Cortex of kidney (tissue), 1 donor: ENCODE data around the gene ADCY7.

Experiments used
- DNase-seq: peaks from one replicate; lab custom pipeline; 2025; lab: John Stamatoyannopoulos, UW

Gene ADCY7

DNA sequence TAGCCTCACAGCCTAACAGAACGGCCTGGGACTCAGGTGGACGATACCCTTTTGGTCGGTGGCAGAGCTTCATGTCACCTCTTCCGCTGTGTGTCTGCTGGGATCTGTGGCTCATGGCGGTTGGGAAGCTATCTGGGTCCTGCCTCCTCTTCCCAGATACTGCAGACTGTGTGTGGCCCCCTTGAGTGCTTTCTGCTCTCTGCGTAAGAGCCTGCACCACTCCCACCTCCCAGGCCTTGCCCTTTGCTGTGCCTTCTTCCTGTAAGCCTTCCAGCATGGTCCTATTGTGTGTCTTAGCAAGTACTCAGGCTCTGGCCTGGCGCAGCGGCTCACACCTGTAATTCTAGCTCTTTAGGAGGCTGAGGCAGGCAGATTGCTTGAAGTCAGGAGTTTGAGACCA lies 17.5 kb upstream of the ADCY7 start:
- DNase-seq, result no peak

DNA sequence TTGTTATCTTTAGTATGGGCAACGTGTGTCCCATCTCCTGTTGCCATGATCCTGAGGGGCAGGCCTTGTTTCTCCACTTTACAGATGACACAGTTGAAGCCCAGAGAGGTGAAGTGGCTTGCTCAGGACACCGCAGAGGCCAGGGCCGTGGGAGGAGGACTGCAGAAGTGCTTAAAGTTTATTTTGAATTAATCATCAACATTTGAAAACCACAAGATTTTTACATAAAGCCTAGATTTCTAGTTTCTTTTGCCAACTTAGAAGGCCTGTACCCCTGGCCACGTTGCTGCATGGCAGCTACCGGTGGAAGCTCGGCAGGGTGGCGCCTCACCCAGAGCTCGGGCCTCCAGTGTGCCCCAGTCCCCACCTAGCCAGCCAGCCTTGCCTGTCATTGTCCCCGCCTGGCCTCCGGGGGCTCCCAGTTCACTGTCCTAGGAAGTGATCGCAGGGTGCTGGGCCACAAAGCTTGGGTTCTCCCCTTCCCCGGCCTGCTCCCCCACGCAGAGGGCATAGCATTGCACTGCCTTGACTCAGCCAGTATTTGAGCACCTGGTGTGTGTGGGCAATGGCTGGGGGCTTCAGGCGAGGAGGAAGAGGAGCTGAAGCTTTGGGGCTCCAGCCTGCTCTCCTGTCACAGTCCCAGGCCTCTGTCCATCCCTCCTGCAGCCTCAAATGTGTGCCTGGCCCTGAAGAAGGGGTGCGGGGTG lies 14.8 kb upstream of the ADCY7 start:
- DNase-seq, result no peak

DNA sequence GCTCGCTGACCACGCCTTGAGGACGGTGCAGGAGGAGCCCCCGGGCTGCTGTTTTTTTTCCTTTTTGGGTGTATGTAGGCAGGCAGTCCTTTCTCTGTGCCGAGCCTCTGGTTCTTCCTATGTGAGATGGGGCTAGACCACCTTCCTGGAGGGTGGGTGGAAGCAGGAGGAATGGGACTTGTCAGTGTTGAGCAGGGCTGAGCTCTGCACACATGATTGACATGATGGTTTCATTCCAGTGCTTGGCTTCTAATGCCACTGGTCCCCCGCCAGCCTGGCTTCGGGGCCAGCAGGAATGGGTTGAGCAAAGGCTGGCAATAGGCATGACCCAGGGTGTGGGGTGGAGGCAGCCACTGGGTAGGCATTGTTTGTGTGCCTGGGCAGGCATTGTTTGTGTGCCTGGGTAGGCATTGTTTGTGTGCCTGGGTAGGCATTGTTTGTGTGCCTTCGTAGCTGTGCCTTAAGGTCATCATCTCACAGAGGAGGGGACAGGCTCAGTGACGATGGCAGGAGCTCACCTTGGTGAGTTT lies 14.2 kb upstream of the ADCY7 start:
- no peak for DNase-seq

DNA sequence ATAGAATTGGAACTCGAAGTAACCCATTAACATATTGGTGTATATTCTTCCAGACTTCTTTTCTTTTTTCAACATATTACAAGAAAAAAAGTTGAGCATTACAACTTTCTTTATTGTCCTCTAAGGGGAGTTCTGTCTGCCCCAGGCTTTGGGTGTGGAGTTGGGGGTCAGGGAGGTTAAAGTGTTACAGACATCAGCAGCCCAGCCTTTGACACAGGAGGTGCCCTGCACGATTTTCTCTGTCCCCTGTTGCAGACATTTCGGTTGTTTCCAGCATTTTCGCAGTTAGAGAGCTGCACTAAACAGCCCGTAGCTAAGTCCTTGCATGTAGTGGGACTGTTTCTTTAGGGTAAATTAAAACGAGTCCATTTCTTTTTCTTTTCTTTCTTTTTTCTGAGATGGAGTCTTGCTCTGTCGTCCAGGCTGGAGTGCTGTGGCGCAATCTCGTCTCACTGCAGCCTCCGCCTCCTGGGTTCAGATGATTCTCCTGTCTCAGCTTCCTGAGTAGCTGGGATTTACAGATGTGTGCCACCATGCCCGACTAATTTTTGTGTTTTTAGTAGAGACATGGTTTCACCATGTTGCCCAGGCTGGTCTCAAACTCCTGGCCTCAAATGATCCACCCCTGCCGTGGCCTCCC lies 13.4 kb upstream of the ADCY7 start:
- no peak for DNase-seq

DNA sequence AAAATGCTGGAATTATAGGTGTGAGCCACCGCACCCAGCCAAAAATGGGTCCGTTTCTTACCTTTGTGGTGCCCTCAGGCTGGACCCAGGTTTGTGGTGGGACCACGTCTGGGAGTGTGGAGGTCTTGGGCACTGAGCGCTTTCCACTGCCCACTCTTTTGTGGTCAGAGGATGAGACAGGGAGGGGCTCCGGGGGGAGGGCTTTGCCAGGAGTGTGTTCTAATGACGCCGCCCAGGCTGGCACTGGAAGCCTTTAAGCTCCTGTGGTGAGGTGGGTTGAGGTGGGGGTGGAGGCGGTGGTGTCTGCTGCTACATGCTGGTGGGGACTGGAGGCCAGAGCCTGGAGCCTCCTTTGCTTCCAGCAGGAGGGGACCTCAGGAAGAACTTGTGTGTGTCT lies 12.8 kb upstream of the ADCY7 start:
- DNase-seq, result no peak

DNA sequence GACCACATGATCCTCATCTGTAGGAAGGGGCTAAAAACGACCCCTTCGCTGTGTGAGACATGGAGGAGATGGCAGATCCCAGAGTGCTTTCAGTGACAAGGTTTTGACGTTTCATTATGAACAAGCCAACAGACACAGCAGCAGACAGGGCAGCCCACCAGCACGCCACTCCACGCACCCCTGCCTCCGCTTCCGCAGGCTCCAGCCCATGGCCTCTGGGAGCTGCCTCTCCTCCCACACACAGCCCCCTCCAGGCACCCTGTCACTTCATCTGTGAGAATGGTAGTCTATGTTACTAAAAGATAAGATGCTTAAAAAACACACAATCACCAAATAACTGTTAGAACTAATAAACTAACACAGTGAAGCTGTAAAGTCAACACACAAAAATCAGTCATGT lies 12.3 kb upstream of the ADCY7 start:
- DNase-seq, result no peak

DNA sequence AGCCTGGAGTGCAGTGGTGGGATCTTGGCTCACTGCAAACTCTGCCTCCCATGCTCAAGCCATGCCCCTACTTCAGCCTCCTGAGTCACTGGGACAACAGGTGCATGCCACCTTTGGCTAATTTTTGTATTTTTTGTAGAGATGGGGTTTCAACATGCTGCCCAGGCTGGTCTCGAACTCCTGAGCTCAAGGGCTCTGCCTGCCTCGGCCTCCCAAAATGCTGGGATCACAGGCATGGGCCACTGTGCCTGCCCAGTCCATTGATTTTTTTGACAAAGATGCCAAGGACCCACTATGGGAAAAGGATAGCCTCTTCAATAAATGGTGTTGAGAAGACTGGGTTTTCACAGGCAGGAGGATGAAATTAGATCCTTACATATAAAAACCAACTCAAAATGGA lies 10.8 kb upstream of the ADCY7 start:
- no peak for DNase-seq

DNA sequence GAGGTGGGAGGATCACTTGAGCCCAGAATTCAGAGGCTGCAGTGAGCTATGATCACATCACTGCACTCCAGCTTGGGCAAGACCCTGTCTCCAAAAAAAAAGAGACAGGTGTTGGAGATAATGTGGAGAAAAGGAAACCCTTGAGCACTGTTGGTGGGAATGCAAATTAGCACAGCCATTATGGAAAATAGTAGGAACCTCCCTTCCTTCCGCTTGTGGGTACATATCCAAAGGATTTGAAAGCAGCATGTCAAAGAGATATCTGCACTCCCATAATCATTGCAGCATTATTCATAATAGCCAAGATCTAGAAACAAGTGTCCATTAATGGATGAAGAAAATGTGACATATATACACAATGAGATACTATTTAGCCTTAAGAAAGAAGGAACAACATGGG lies 9.7 kb upstream of the ADCY7 start:
- DNase-seq, result no peak

DNA sequence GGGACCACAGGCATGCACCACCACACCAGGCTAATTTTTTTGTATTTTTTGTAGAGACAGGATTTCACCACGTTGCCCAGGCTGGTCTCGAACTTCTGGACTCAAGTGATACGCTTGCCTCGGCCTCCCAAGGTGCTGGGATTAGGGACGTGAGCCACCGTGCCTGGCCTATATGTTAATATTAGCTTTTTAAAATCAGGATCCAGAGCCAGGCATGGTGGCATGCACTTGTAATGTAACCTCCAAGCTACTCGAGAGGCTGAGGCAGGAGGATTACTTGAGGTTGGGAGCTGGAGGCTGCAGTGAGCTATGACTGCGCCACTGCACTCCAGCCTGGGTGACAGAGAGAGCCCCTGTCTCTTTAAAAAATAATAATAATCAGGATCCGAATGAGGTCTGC lies 8.5 kb upstream of the ADCY7 start:
- DNase-seq, result no peak

DNA sequence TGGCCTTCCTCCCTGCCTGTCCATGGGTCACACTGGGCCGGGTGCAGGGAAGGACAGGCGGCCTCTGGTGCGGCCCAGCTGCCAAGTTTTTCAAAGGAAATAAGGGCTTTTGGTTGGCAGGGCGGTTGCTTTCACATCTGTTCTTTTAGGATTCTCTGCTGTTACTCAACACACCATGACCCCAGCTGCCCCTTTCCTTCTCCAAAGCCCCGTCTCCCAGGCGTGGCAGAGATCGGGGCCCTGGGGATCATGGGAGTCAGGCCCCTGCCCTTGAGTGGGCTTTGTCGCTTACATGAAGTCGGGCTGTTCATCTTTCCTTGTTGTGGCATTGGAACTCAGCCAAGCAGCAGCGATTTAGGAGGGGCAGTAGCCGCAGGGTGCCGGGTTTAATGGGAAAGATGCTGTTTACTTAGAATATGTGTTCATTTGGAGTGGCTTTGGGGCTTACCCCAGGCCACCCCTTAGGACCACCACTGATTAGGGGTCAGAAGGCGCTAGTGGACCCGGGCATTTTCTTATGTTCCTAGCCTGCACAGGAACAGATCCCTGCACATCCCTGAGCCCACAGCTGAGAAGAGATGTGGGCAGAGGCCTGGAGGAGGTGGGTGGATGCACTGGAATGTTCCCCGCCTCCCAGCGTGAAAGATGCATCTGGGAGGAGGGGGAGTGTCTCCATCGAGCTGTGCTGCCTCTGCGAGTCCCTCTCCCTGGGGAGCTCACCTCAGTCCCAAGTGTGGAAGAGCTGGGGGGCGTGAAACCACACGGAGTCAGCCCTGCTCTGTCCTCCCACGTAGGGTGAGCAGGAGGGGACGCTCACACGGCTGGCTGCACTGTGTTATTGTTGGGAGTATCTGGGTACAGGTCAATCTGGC lies 6.8 kb upstream of the ADCY7 start:
- DNase-seq, result no peak

DNA sequence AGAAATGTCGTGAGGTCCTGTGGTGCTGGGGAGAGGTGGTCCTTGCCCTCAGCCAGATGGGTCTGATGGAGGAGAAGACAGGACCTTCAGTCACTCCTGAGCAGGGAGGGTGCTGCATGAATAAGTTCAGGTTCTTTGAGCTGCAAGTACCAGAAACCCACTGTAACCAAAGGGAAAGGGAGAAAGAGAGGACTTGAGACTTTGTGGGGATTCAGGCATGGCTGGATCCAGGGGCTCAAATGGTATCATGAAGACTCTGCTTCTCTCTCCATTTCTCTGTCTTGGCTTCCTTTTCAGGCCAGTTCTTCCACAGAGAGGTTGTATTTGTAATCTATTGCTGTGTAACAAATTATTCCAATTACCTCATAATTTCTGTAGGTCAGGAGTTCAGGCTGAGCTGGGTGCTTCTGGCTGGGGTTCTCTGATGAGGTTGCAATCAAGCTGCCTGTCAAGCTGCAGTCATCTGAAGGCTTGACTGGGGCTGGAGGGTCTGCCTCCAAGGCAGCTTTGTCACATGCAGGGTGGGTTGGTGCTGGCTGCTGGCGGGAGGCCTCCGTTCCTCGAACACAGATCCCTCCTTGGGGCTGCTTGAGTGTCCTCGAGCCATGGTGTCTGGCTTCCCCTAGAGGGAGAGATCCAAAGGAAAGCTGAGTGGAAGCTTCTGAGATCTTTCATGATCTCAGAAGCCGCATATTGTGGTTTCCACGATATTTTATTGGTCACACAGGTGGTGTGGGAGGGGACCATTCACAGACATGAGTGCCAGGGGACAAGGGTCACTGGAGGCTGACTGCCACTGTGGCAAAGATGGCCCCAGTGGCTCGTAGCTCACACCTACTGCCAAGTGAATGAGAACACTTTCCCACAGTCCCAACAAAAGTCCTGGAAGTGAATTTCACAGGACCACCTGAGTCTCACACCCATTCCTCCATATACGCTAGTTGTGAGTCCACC lies 5.9 kb upstream of the ADCY7 start:
- DNase-seq, result no peak

DNA sequence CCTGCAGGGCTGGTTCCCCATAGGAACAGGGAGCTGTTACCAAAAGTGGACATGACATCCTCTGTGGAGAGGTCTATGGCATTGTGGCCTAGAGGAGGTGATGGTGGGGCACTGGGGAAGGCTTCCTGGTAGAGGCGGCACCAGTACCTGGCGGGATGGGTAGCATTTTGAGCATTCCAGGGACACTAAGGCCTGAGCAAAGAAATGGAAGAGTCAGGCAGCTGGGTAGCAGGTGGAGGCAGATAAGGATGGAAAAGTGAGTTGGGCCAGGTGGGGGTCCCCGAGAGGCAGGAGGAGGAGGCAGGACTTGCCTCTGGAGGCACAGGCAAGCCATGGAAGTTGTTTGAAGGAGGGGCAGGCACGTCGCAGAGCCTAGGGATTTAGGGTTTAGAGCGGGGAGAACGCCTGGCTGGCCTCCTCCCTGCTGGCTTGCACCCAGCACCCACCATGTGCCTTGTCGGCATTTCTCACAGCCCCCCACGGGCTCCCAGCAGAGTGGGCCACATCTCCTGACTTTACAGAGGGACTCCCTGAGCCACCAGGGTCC lies 5.1 kb upstream of the ADCY7 start:
- DNase-seq, result no peak

DNA sequence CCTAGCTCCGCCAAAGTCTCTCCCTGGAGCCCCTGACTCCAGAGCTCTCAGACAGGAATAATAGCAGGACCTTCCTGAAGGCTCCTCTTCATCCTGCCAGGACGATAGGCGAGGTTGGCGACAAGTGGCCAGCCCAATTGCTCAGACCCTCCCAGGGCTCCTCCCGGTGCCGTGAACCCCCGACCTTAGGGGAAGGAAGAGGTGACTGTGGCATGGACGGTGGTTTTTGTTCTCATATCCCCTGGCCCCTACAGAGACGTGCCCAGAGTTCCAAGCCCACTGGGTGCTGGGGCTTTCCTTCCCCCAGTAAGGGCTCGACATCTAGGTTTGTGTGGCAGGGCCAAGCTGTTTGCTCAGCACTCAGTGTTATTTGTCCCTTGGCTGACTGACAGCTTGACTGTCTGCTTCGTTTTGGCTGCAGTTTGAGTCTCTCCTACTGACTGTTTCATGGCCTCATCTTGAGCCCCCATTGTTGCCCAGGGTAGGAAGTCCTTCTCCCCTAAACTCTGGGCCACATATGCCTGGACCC lies 4.6 kb upstream of the ADCY7 start:
- DNase-seq, result no peak

DNA sequence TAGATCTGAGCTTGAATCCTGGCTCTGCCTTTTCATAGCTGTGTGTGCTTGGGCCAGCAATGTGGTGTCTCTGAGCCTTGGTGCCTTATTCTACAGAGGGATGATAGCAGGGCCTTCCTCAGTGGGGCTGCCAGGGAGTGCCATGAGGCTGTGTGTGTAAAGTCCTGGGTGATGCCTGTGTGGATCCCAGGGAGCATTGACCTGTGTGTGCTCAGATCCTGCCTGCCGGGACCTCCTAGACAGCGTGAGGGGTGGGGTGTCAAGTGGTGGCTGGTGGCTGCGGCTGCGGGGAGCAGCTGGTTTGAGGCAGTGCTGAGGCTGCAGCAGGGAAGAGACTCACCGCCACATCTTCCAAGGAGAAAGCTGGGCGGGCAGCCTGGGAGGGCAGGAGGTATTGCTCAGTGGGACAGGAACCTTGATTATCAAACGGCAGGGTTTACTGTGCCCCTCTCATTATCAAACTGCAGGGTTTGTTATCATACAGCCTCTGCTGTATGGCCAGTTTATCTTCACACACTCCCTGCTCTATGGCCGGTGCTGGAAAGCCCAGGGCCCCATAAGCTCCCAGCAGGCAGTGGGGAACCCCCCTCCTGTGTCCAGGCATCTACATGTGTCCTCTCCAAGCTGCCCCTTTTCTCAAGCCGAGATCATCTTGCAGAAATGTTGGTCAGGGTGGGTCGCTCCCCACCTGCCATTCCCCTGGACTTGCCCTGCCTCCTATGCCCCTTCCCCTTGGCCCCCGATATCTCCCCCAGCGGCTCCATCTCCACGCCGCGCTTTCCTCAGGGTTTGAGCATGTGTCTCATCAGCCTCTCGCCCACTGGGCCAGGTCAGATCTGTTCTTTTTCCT lies 3.1 kb upstream of the ADCY7 start:
- DNase-seq, result no peak

DNA sequence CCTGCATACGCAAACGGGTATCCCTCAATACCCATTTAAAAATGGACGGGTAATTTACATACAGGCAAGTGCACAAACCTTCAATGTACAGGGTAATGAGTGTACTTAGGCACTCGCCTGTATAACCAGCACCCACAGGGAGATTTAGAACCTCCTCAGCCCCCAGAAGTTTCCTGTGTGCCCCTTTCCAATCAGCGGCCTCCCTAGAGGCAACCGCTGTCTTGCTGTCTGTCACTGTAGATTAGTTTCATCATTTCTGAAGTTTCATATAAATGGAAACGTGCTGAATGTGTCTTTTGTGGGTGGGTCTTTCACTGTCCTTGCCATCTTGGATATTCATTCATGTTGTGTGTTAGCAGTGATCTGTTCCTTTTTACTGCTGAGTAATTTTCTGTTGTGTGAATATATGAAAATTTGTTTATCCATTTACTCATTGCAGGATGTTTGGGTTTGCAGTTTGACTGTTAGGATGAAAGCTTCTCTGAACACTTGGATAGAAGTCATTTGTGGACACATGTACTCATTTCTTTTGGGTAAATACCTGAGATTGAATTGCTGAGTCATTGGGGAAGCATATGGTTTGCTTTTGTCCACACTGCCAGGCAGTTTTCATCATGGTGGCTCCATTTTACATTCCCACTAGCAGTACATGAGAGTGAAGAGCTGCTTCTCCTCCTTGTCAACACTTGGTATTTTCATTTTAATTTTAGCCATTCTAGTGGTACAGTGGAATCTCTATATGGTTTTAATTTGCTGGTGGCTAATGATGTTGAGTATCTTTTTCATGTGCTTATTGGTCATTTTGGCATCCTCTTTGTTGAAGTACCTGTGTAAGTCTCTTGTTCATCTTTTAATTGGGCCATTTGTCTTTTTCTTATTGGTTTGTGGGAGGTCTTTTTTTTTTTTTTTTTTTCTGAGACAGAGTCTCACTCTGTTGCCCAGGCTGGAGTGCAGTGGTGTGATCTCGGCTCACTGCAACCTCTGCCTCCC lies 2.1 kb upstream of the ADCY7 start:
- DNase-seq, result no peak

DNA sequence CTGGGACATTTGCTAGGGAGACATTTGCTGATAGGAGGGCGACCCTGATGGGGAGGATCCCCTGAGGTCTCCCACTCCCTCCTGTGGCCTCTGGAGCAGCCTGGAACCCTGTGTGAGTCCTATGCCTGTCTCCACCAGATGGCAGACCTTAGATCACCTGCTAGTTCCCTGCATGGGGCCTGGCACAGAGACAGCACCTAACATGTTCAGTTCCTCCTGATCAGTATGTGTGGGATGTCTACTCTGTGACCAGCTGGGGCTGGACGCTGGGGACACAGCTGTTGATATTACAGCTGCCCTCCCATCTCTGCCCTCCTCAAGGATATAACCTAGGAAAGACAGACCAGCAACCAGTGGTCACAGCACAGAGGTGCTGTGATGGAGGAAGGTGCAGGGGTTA lies 1.1 kb upstream of the ADCY7 start:
- no peak for DNase-seq

DNA sequence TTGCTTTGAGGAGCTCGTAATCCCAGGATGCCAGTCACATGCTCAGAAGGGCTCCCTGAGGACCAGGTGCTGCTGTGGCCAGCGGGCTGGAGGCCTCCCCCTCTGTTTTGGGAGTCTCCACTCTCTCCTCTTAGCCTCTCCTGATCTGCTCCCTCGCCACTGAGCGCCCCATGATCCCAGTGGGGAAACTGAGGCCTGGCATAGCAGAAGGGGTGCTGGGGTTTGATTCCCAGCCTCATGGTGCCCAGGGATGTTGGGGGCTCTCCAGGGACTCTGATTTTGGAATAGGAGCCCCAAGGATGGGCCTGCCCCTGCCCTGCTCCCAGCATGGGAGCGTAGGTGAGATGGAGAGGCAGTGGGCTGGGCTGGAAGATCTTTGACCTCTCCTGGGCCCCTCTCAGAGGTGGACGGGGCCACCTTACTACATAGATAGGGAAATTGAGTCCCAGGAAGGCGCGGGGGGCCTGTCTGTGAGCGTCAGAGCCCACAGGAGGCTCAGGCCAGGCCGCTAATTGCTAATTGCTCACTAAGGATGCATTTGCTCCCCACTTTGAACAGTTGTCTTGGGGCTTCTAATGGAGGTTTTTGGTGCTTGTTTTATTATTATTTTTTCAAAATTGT lies 525 bp upstream of the ADCY7 start:
- no peak for DNase-seq

DNA sequence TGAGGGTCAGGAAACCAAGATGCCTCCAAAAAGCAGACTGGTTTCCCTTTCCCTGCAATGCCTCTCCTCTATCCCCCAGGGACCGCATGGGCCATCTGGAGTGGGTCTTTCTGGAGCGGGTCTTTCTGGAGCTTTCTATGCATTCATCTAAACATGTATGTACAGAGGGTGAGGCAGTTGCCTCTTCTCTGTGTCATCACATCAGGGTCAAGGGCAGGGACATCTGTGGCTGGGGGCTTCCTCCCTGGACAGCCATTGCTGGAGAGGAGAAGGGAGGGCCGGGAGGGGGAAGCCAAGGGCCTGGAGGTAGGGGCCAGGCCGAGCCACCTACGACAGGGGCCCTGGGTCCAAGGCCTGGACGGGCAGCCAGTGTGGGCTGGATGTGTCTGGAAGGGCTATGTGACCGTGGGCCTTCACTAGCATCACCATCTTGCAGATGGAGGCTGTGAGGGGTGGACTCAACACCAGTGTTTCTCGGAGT lies 840 bp downstream of the ADCY7 start:
- no peak for DNase-seq
